ENCODE results near the gene PXMP4.

GRCh38 chr20:33676121-33676520, 44.0 kb downstream of the PXMP4 start:
- TF ChIP-seq ZNF280B (CRISPR knock-in tag; IDR thresholded peaks at IDR 0.05) (no peak), GTF2F1 (IDR thresholded peaks at IDR 0.05; ENCODE audit: low read depth, low read length) (no peak), NR2C2 (CRISPR knock-in tag; IDR thresholded peaks at IDR 0.05) (no peak), NR2C2 (tag; IDR thresholded peaks at IDR 0.05) (no peak), CHCHD3 (CRISPR knock-in tag; IDR thresholded peaks at IDR 0.05) (no peak), RBM34 (IDR thresholded peaks at IDR 0.05; ENCODE audit: borderline replicate concordance, insufficient read depth, low read length) (no peak), KDM2B (CRISPR knock-in tag; IDR thresholded peaks at IDR 0.05) (no peak), EGR1 (conservative IDR thresholded peaks at IDR 0.05) (no peak), CTCF (IDR thresholded peaks at IDR 0.05 in 2 of 3, conservative IDR thresholded peaks at IDR 0.05 in 1 of 3; ENCODE audit: insufficient read depth in 2 of 3, low read depth in 1 of 3, low read length in 3 of 3) (no peak)
